Caco-2 (cell line): ENCODE measurements around the gene PCSK5. TPM values are rescaled to one million over a fixed set of nuclear protein-coding genes. Genes with fewer than 3 reads are reported as not detected.
"Not testable (repeated sequence)": the region's sequence is repeated elsewhere in the genome, so short reads cannot be mapped to it uniquely, and the experiment has no call there.

Experiments
- BruUV-seq: library from RNA; stranded (reverse); fragments of 400-500 nt; replicated peaks from 2 replicates; lab custom pipeline; 2021; lab: Mats Ljungman, UMichigan
- CTCF ChIA-PET: fragments of 300-600 bp; sonication (Branson Sonifier 250); formaldehyde crosslinking; loops from one replicate; lab custom pipeline; 2022; ENCODE audit warnings: antibody characterized with exemption; lab: Charles Lee
- POLR2A ChIA-PET: fragments of 300-600 bp; sonication (Branson Sonifier 250); formaldehyde crosslinking; loops from one replicate; lab custom pipeline; 2022; ENCODE audit warnings: antibody characterized with exemption; lab: Charles Lee
- DNase-seq, 2 experiments: peaks; one replicate each; pipeline versions ENCODE4 v3.0.0 to v3.0.0-alpha.2; 2020 to 2022
- H3K27me3 ChIP-seq: replicated peaks from 2 replicates; pipeline ENCODE4 v1.6.0; 2011; ENCODE audit warnings: low read length; ENCODE audit not compliant: control insufficient read depth, insufficient read depth
- H3K36me3 ChIP-seq: 2 replicates; pipeline ENCODE4 v1.5.1; 2011; ENCODE audit warnings: low read length; ENCODE audit not compliant: control insufficient read depth, insufficient read depth
- H3K4me1 ChIP-seq: fragments of 250-450 bp; sonication (Bioruptor Pico); 2 replicates; pipeline ENCODE4 v1.5.1; 2020; ENCODE audit warnings: mild to moderate bottlenecking
- H3K4me3 ChIP-seq: 2 replicates; pipeline ENCODE4 v1.5.1; 2011; ENCODE audit warnings: low read depth, mild to moderate bottlenecking, control low read depth, low read length
- H3K9me3 ChIP-seq: fragments of 250-450 bp; sonication (Bioruptor Pico); 2 replicates; pipeline ENCODE4 v1.5.1; 2020; ENCODE audit warnings: mild to moderate bottlenecking, moderate library complexity
- H3K27ac Mint-ChIP-seq: one replicate; pipeline ENCODE4 v1.8.0; 2022; ENCODE audit warnings: mixed read lengths; ENCODE audit not compliant: unreplicated experiment
- H3K27me3 Mint-ChIP-seq: one replicate; pipeline ENCODE4 v1.8.0; 2022; ENCODE audit warnings: mixed read lengths; ENCODE audit not compliant: insufficient read depth, unreplicated experiment
- H3K36me3 Mint-ChIP-seq: one replicate; pipeline ENCODE4 v1.8.0; 2022; ENCODE audit warnings: mild to moderate bottlenecking, mixed read lengths; ENCODE audit not compliant: insufficient read depth, unreplicated experiment
- H3K4me1 Mint-ChIP-seq: one replicate; pipeline ENCODE4 v1.8.0; 2022; ENCODE audit warnings: low read depth, mixed read lengths; ENCODE audit not compliant: unreplicated experiment
- H3K4me3 Mint-ChIP-seq: one replicate; pipeline ENCODE4 v1.8.0; 2022; ENCODE audit warnings: mild to moderate bottlenecking, moderate library complexity, mixed read lengths; ENCODE audit not compliant: unreplicated experiment
- H3K9me3 Mint-ChIP-seq: one replicate; pipeline ENCODE4 v1.8.0; 2022; ENCODE audit warnings: mixed read lengths; ENCODE audit not compliant: unreplicated experiment
- CTCF ChIP-seq, 2 experiments: fragments of 200-600 bp in 1 of 2; IDR thresholded peaks; 1 replicate in 1 of 2; 2 replicates in 1 of 2; pipeline versions ENCODE4 v1.5.1 to v1.8.0; 2011 to 2022; ENCODE audit warnings: antibody characterized with exemption in 1 of 2, control low read depth in 1 of 2, inconsistent platforms in 1 of 2, low read depth in 1 of 2, low read length in 1 of 2, mild to moderate bottlenecking in 1 of 2, moderate library complexity in 1 of 2; ENCODE audit not compliant: insufficient read depth in 1 of 2, severe bottlenecking in 1 of 2, unreplicated experiment in 1 of 2
- intact Hi-C: fragments of 100-400 bp; cut with micrococcal nuclease; formaldehyde crosslinking; loops from one replicate; pipeline ENCODE4 v1.10.0; 2022; ENCODE audit not compliant: unreplicated experiment
- total RNA-seq: library from RNA; stranded (reverse); gene quantifications from 2 replicates; pipeline ENCODE4 v1.2.3, GENCODE V29; 2022

PCSK5 gene
- total RNA-seq, 1 experiment from 2014 or later: 10.9 TPM

- Mint-ChIP-seq H3K27ac (no peak overlapping the region), H3K27me3 (no peaks in the 10 kb centered on the region), H3K4me3 (no peak overlapping the region), H3K36me3 (no peaks in the 10 kb centered on the region), H3K4me1 (no peaks in the 10 kb centered on the region), H3K9me3 (no peaks in the 10 kb centered on the region)
- ChIA-PET POLR2A (no interaction called here), CTCF (no interaction called here)
- no peak for TF ChIP-seq CTCF (IDR thresholded peaks at IDR 0.05; ENCODE audit: insufficient read depth in 1 of 2, low read depth in 1 of 2, low read length in 1 of 2, severe bottlenecking in 1 of 2, unreplicated experiment in 1 of 2)
- no peaks in the 10 kb centered on the region for H3K4me1 ChIP-seq
- no peak overlapping the region for H3K4me3 ChIP-seq
- no TSS peak for BruUV-seq
- no peak for DNase-seq
- H3K9me3 ChIP-seq: no peaks in the 10 kb centered on the region
- H3K36me3 ChIP-seq: no peaks in the 10 kb centered on the region
- intact Hi-C loops: loop anchor here (10.0 kb wide), 1 partner anchor 60 kb away; no protein-coding TSS in a partner anchor
- H3K27me3 ChIP-seq: no peaks in the 10 kb centered on the region
These were observed 4.1 kb downstream of the PCSK5 start for GRCh38 chr9:75894566-75894965.

- no peaks in the 10 kb centered on the region for H3K9me3 Mint-ChIP-seq
- no peak for TF ChIP-seq CTCF (IDR thresholded peaks at IDR 0.05; ENCODE audit: insufficient read depth in 1 of 2, low read depth in 1 of 2, low read length in 1 of 2, severe bottlenecking in 1 of 2, unreplicated experiment in 1 of 2)
- Histone ChIP-seq H3K4me3 (no peak overlapping the region), H3K27me3 (no peaks in the 10 kb centered on the region), H3K9me3 (no peaks in the 10 kb centered on the region), H3K36me3 (no peaks in the 10 kb centered on the region), H3K4me1 (no peaks in the 10 kb centered on the region)
- DNase-seq: no peak
- H3K4me1 Mint-ChIP-seq: no peaks in the 10 kb centered on the region
- H3K27me3 Mint-ChIP-seq: no peaks in the 10 kb centered on the region
- no TSS peak for BruUV-seq
- ChIA-PET CTCF (no interaction called here), POLR2A (no interaction called here)
- no peak overlapping the region for H3K4me3 Mint-ChIP-seq
- H3K36me3 Mint-ChIP-seq: no peaks in the 10 kb centered on the region
- intact Hi-C loops: loop anchor here (10.0 kb wide), 1 partner anchor 60 kb away; no protein-coding TSS in a partner anchor
- no peak overlapping the region for H3K27ac Mint-ChIP-seq
These were observed 4.6 kb downstream of the PCSK5 start for GRCh38 chr9:75895112-75895511.

GRCh38 chr9:75896193-75896592 lies 5.7 kb downstream of the PCSK5 start:
- intact Hi-C loops: loop anchor here (10.0 kb wide), 1 partner anchor 59 kb away; no protein-coding TSS in a partner anchor
- BruUV-seq: no TSS peak
- Histone ChIP-seq H3K27me3 (no peaks in the 10 kb centered on the region), H3K36me3 (no peaks in the 10 kb centered on the region), H3K9me3 (no peaks in the 10 kb centered on the region), H3K4me1 (no peaks in the 10 kb centered on the region), H3K4me3 (no peak overlapping the region)
- no peaks in the 10 kb centered on the region for H3K36me3 Mint-ChIP-seq
- no peak for TF ChIP-seq CTCF (IDR thresholded peaks at IDR 0.05; ENCODE audit: insufficient read depth in 1 of 2, low read depth in 1 of 2, low read length in 1 of 2, severe bottlenecking in 1 of 2, unreplicated experiment in 1 of 2)
- POLR2A ChIA-PET: no interaction called here
- no peaks in the 10 kb centered on the region for H3K9me3 Mint-ChIP-seq
- H3K27ac Mint-ChIP-seq: no peak overlapping the region
- no peak overlapping the region for H3K4me3 Mint-ChIP-seq
- CTCF ChIA-PET: no interaction called here
- DNase-seq: no peak
- H3K27me3 Mint-ChIP-seq: no peaks in the 10 kb centered on the region
- no peaks in the 10 kb centered on the region for H3K4me1 Mint-ChIP-seq

GRCh38 chr9:75900893-75901524 lies 10.5 kb downstream of the PCSK5 start:
- H3K4me3 ChIP-seq, H3K27me3 ChIP-seq, DNase-seq, H3K36me3 Mint-ChIP-seq, H3K4me1 ChIP-seq, H3K4me1 Mint-ChIP-seq, H3K9me3 ChIP-seq, CTCF ChIA-PET, intact Hi-C loops, POLR2A ChIA-PET, H3K27me3 Mint-ChIP-seq, H3K9me3 Mint-ChIP-seq, H3K27ac Mint-ChIP-seq, H3K4me3 Mint-ChIP-seq, H3K36me3 ChIP-seq, BruUV-seq: not testable (repeated sequence)
